Ramos (cell line): ENCODE results near the gene DOCK2.

Experiments
- in situ Hi-C: fragments of 300-500 bp; cut with MboI; formaldehyde crosslinking; loops from one replicate; pipeline ENCODE4 v1.14.3; 2022; ENCODE audit warnings: low sequenced_read_pairs; ENCODE audit not compliant: unreplicated experiment

The DOCK2 gene

DNA sequence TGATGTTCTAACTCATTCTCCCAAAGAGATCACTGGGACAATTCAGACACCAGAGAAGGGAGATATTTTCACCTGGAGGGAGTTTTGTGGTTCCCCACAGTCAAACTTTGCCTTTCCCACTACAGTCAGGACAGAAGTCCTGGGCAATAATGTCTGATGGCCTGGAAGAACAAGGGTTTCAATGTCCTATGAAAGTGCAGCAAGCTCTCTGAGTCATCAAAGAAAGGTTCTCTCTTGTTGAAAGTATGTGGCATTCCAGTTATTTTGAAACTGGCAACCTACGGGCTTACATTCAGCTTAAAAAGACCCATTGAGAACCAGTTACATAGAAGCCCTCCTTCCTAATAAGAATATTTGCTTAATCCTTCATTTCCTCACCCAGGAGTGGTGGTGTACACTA, 239.3 kb downstream of the DOCK2 start:
- in situ Hi-C loops: no loop called here

DNA sequence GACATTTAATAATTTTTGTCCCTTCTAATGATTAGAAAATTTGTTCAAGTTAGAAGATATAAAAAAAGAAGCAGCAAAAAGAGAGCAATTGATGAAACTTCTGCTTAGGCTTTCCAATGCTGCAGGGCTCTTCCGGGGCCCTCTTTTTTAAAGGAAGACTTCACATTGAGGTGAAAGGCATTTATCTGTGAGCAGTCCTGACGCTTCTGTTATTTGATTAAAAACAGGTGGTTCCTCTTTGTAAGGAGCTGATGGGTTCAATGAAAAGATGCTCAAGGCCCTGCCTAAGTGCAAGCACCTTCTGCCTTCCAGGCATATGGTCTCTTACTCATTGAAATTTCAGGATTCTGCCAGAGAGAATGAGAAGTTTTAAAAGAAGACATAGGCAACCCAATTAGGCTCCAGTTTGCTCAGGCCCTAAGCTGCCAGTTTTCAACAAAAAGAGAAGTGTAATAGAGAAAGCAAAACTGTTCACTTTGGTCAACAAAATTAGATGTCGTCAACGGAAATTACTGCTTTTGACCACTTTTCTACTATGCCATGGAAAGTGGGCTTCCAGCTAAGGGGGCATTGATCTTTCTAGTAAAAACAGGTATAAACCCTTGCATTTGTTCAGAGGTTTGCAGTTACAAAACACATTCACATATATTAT, 243.1 kb downstream of the DOCK2 start:
- in situ Hi-C loops: no loop called here

- in situ Hi-C loops: no loop called here
Observed at GRCh38 chr5:169880785-169881184, 243.7 kb downstream of the DOCK2 start.

GRCh38 chr5:169881702-169882303, 244.7 kb downstream of the DOCK2 start:
- in situ Hi-C loops: no loop called here

DNA sequence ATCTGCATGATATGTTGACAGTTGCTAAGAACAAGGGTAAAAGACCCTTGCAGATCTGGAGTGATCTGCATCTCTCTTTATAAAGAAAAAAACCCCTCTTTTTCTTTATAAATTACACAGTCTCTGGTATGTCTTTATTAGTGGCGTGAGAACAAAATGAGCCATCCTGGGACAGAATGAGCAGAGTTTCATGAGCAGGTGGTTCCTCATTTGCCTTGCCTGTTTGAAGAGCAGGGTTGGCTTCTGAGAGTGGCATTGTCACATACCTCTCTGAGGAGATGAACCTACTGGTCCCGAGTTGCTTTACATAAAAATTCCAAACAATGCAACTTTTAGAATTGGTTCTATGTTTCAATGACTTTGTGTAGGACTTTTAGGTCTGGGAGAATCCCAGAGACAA, 249.0 kb downstream of the DOCK2 start:
- in situ Hi-C loops: no loop called here

- in situ Hi-C loops: no loop called here
Observed at GRCh38 chr5:169886677-169887076, 249.6 kb downstream of the DOCK2 start.

DNA sequence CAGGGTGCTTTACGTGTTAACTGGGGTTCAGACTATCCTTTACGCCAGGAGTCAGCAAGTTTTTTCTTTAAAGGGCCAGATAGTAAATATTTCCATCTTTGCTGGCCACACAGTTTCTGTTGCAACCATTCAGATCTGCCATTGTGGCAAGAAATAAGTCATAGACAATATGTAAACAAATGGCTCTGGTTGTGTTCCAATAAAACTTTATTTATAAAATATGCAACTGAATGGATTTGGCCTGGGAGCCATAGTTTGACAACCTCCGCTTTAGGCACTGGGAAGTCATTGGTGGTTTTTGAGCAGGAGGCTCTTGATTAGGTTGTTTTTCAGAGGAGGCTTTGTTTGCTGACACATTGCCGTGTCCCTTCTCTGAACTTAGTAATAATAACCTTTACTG, 252.5 kb downstream of the DOCK2 start:
- in situ Hi-C loops: no loop called here

DNA sequence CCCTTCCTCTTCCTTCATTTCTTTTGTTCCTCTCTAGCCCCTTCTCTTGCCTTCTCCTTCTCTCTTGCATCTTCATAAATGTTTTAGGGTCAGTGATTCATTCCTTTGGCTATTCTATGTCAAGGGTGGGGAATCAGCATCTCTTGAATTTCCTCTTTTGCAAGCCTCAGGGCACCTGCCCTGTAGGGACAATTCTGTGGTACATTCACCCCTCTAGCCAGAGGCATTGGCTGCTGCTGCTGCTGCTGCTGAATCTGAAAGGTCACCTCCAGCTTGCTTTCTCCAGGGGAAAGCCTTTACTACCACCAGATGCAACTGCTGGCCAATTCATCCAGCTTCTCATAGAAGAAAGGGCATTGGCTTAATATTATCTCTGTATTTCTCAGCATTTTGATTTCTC, 255.9 kb downstream of the DOCK2 start:
- in situ Hi-C loops: no loop called here

DNA sequence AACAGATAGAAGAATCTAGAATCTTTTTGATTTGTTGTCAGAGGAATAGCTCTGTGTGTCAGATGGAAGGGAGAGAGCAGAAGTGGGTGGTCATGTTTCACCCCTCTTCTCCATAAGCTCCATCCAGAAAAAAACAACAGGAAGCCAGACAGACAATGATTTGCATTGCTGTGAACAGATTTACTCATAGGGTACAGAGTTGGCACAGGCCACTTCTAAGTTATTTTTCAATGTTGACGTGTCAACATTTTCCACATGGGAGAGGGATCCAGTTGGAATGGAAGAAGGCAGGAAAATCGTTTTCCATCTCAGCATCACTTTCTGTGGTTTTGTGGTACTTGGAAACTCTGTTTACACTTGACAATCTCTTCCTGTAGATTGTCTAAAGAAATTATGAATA, 256.5 kb downstream of the DOCK2 start:
- in situ Hi-C loops: no loop called here

GRCh38 chr5:169895926-169896325, 258.9 kb downstream of the DOCK2 start:
- in situ Hi-C loops: no loop called here

GRCh38 chr5:169897481-169897880, 260.4 kb downstream of the DOCK2 start:
- in situ Hi-C loops: no loop called here

DNA sequence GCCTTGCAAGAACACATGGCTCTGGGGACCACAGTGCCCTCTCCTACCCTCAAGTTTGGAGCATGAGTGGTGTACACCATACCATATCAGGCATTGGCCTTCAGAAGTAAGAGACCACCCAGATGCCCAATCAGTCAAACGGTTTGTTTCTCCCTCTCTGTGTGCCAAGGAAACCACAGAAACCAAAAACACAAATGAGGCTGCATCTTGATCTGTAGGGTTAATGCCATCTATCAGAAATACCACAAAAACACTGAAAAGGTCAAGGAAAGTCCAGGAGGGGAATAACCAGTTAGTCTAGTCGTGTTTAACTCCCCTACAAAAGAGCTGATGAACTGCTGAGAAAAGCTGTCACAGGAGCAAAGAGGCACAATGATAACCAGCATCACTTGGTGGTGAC, 264.8 kb downstream of the DOCK2 start:
- in situ Hi-C loops: no loop called here

DNA sequence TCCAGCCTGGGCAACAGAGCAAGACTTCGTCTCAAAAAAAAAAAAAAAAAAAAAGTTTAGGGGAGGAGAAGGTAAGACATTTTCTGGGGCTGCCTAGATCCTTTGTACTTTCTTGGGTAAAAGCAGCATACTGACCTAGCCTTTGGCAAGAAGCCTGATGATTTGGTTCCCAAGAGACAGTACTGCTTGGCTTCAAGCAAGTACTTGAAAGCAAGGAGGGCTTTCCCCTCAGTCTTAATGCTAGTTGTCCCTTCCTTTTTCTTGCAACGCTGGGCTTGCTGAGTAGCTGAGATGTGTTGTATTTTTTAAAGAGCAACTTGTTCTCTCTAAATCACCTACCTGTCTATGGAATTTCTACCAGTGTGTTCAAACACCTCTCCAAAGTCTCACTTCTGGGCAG, 267.0 kb downstream of the DOCK2 start:
- in situ Hi-C loops: no loop called here

DNA sequence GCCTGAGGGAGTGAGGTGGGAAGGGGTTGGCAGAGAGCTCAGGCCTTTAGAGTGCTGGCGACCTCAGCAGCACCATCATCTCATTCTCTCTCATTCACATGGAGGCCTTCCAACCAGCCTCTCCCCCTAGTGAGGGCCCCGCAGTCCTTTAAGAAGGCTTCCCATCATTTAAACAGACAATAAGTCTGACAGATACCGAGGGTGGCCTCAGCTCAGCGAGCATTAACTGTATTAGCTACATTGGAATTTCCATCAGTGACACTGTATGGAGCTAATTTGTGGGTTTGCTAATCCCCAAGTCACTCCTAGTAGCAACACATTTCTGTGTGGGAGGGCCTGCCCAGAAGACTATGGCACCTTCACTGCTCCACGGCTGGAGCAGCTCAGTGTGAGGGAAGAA, 267.4 kb downstream of the DOCK2 start:
- in situ Hi-C loops: no loop called here

- in situ Hi-C loops: no loop called here
Observed at GRCh38 chr5:169905017-169905416, 267.9 kb downstream of the DOCK2 start.

GRCh38 chr5:169906745-169907649, 269.9 kb downstream of the DOCK2 start:
- in situ Hi-C loops: no loop called here

DNA sequence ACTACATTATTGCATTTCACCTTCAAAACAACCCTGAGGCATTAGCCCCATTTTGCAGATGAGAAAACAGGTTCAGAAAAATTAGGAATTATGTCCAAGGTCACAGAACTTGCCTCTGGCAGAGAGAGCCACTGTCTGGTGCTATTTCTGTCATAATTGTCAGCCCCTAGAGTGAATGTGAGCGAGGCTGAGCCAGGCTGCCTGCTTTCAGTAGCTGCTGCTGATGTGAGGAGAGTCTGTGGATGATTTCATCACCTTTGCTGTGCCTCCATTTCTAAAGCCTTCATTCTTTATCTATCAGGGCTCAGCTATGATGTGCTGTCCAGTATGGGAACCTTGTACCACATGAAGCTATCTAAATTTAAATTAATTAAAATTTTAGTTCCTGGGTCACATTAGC, 271.8 kb downstream of the DOCK2 start:
- in situ Hi-C loops: no loop called here

DNA sequence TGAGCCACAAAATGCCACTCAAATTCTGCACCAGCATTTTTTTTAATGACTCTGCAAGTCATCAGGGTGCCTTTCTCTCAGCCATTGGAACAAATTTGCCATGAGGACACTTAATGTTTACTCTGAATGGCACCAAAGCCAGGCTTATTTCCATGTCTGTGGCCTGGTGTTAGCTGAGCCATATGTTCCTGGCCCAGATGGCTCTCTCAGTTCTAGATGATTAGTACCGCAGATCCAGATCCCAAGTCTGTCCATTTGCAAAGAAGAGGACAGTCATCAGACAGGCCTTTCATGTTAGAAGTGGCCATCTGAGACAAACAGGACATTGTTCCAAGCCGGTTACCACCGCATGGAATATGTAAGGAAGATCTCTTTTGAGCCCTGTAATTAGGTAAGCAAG, 272.9 kb downstream of the DOCK2 start:
- in situ Hi-C loops: no loop called here

GRCh38 chr5:169910393-169910792, 273.3 kb downstream of the DOCK2 start:
- in situ Hi-C loops: no loop called here

DNA sequence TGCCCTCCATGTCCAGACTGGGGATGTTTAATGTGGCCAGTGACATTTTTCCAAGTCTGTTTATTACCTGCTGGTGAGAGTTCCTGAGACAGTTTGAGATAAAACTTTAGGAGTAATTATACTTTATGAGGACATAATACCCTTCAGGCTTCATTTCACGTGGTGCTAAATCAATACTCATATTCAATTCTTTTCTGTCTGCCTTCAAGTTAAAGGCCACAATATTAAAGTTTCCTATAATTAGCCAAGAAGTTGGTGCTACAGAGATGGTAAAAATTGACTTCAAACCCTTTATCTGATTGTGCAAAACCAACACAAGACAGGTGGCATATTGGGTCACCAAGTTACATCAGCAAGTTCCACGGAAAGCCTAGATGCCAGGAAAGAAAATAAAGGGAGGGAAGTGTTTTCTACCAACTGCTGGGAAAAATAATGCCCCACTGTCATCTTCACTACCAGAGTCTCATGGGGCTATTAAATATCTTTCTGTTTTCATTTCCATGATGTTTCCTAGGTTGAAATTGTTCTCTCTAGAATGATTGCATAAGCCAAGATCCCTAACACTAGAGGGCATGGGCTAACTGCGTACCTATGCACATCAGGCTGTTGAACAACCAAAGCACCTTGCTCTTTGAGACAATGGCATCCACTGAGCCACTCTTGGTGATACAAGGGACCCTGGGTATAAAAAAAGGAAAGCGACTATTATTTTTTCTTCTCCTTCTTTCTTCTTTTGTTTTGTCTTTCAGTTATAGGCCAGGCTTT, 274.6 kb downstream of the DOCK2 start:
- in situ Hi-C loops: no loop called here

DNA sequence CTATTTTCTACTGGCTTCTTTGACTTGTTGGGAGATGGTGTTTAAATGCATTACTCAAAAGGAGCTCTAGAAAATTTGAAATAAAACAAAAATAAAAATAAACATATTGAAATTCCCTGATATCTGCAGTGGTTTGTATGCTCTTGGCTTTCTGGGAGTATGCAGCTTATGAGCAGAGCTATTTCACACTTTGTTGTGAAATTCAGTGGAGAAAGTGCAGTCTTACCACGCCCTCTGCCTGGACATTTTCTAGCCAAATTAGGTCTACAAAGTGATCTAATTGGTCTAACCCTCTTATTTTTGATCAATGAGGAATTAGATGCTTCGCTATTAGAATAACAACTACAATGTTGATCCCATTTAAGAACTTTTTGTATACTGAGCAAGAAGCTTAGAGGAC, 276.4 kb downstream of the DOCK2 start:
- in situ Hi-C loops: no loop called here
